ENCODE measurements around the gene ASAP3.

ASAP3 gene

GRCh38 chr1:23472351-23473036 is 11.5 kb downstream of the ASAP3 start:
- DNase-seq (ENCODE audit: extremely low spot score), result no peak
- CTCF ChIA-PET, result interaction anchor here (1.5 to 1.9 kb wide), 3 partner anchors 11 to 24 kb away, joined by 4 to 8 read pairs (median 4); partner anchors contain the start of gene ASAP3
- no peak for TF ChIP-seq CTCF (IDR thresholded peaks at IDR 0.05; ENCODE audit: control extremely low read depth, extremely low read depth, low read depth, missing control alignments)
- POLR2A ChIA-PET, result no interaction called here

GRCh38 chr1:23471473-23472075 is 12.4 kb downstream of the ASAP3 start:
- DNase-seq (ENCODE audit: extremely low spot score), result no peak
- TF ChIP-seq CTCF (IDR thresholded peaks at IDR 0.05; ENCODE audit: control extremely low read depth, extremely low read depth, low read depth, missing control alignments), result no peak
- POLR2A ChIA-PET, result no interaction called here
- CTCF ChIA-PET, result interaction anchor here (1.0 to 1.8 kb wide), 3 partner anchors 12 to 31 kb away, joined by 3 to 4 read pairs (median 3); partner anchors contain the start of gene ASAP3

GRCh38 chr1:23470282-23471070 is 13.5 kb downstream of the ASAP3 start:
- CTCF ChIA-PET, result interaction anchor here (0.9 kb wide), 1 partner anchor 14 kb away, joined by 3 read pairs; the partner anchor contains the start of gene ASAP3

GRCh38 chr1:23469372-23469982 is 14.5 kb downstream of the ASAP3 start:
- no peak for DNase-seq (ENCODE audit: extremely low spot score)
- ChIA-PET CTCF (interaction anchor here (0.9 kb wide), 1 partner anchor 15 kb away, joined by 3 read pairs; the partner anchor contains the start of gene ASAP3), POLR2A (no interaction called here)
- no peak for TF ChIP-seq CTCF (IDR thresholded peaks at IDR 0.05; ENCODE audit: control extremely low read depth, extremely low read depth, low read depth, missing control alignments)

More at GRCh38 chr1:23470282-23471070, 13.5 kb downstream of the ASAP3 start:
- POLR2A ChIA-PET, result no interaction called here
- DNase-seq (ENCODE audit: extremely low spot score), result no peak
- TF ChIP-seq CTCF (IDR thresholded peaks at IDR 0.05; ENCODE audit: control extremely low read depth, extremely low read depth, low read depth, missing control alignments), result no peak

GRCh38 chr1:23466423-23466989 is 17.5 kb downstream of the ASAP3 start:
- DNase-seq (ENCODE audit: extremely low spot score), result no peak
- CTCF ChIA-PET, result interaction anchor here (1.4 to 1.8 kb wide), 2 partner anchors 30 to 31 kb away, joined by 4 to 5 read pairs; no protein-coding TSS in a partner anchor
- POLR2A ChIA-PET, result interaction anchor here (0.5 kb wide), 1 partner anchor 122 kb away, joined by 4 read pairs; the partner anchor contains the start of gene HNRNPR
- no peak for TF ChIP-seq CTCF (IDR thresholded peaks at IDR 0.05; ENCODE audit: control extremely low read depth, extremely low read depth, low read depth, missing control alignments)
